OCI-LY1 (cell line): ENCODE results near the gene MYOZ3.

Source experiments
- H2AFZ ChIP-seq: fragments of 200-600 bp; sonication (generic), shearing (Covaris generic); 2 replicates; pipeline ENCODE4 v1.6.0; 2014; ENCODE audit warnings: antibody characterized with exemption, mild to moderate bottlenecking, low read length
- H3F3A ChIP-seq: fragments of 200-600 bp; sonication (generic), shearing (Covaris generic); 2 replicates; pipeline ENCODE4 v1.6.0; 2014; ENCODE audit warnings: mild to moderate bottlenecking, antibody characterized with exemption, low read length, moderate library complexity; ENCODE audit not compliant: insufficient read depth
- H3K27ac ChIP-seq: fragments of 200-600 bp; sonication (generic); 2 replicates; pipeline ENCODE4 v1.5.1; 2014; ENCODE audit warnings: low read length, mixed run types, mild to moderate bottlenecking, low read depth; ENCODE audit not compliant: poor library complexity, severe bottlenecking
- H3K27me3 ChIP-seq: fragments of 200-600 bp; sonication (generic); 2 replicates; pipeline ENCODE4 v1.6.0; 2014; ENCODE audit warnings: antibody characterized with exemption, mild to moderate bottlenecking, low read length, moderate library complexity; ENCODE audit not compliant: insufficient read depth
- H3K36me3 ChIP-seq: fragments of 200-600 bp; sonication (generic); 2 replicates; pipeline ENCODE4 v1.6.1; 2014; ENCODE audit warnings: mild to moderate bottlenecking, antibody characterized with exemption, low read length, moderate library complexity, mixed read lengths; ENCODE audit not compliant: insufficient read depth
- H3K4me1 ChIP-seq: fragments of 200-600 bp; sonication (generic); 2 replicates; pipeline ENCODE4 v1.5.1; 2014; ENCODE audit warnings: mild to moderate bottlenecking, low read length, moderate library complexity; ENCODE audit not compliant: insufficient read depth, severe bottlenecking
- H3K4me2 ChIP-seq: fragments of 200-600 bp; sonication (generic), shearing (Covaris generic); 2 replicates; pipeline ENCODE4 v1.6.1; 2014; ENCODE audit warnings: low read length
- H3K4me3 ChIP-seq: fragments of 200-600 bp; sonication (generic); 2 replicates; pipeline ENCODE4 v1.5.1; 2014; ENCODE audit warnings: low read length, low read depth, mild to moderate bottlenecking, mixed read lengths; ENCODE audit not compliant: poor library complexity, severe bottlenecking
- H3K79me2 ChIP-seq: fragments of 200-600 bp; shearing (Covaris generic); 2 replicates; pipeline ENCODE4 v1.6.1; 2016; ENCODE audit warnings: mixed run types, low read length, mixed read lengths; ENCODE audit not compliant: insufficient read depth
- H3K9ac ChIP-seq: fragments of 200-600 bp; sonication (generic), shearing (Covaris generic); 2 replicates; pipeline ENCODE4 v1.6.1; 2014; ENCODE audit warnings: mild to moderate bottlenecking, low read length, mixed read lengths
- H3K9me2 ChIP-seq: fragments of 200-600 bp; sonication (generic), shearing (Covaris generic); 2 replicates; pipeline ENCODE4 v1.6.1; 2014; ENCODE audit warnings: low read depth, mild to moderate bottlenecking, low read length, mixed read lengths
- H3K9me3 ChIP-seq: fragments of 200-600 bp; shearing (Covaris generic); 2 replicates; pipeline ENCODE4 v1.6.1; 2014; ENCODE audit warnings: low read length, mixed read lengths
- H4K20me1 ChIP-seq: fragments of 200-600 bp; sonication (generic), shearing (Covaris generic); 2 replicates; pipeline ENCODE4 v1.6.0; 2016; ENCODE audit warnings: mild to moderate bottlenecking, low read length; ENCODE audit not compliant: insufficient read depth
- EZH2 ChIP-seq: fragments of 200-600 bp; sonication (generic), shearing (Covaris generic); IDR thresholded peaks from 2 replicates; pipeline ENCODE4 v1.8.0; 2017; ENCODE audit warnings: borderline replicate concordance, mixed run types, mild to moderate bottlenecking, antibody characterized with exemption, low read length, moderate library complexity, mixed read lengths
- TF ChIP-seq, protein P1 (sequence below): fragments of 200-600 bp; sonication (generic), shearing (Covaris generic); IDR thresholded peaks from 2 replicates; pipeline ENCODE4 v1.5.1; 2017; ENCODE audit warnings: mild to moderate bottlenecking, antibody characterized with exemption, low read length, moderate library complexity, mixed read lengths

MYOZ3 gene

DNA sequence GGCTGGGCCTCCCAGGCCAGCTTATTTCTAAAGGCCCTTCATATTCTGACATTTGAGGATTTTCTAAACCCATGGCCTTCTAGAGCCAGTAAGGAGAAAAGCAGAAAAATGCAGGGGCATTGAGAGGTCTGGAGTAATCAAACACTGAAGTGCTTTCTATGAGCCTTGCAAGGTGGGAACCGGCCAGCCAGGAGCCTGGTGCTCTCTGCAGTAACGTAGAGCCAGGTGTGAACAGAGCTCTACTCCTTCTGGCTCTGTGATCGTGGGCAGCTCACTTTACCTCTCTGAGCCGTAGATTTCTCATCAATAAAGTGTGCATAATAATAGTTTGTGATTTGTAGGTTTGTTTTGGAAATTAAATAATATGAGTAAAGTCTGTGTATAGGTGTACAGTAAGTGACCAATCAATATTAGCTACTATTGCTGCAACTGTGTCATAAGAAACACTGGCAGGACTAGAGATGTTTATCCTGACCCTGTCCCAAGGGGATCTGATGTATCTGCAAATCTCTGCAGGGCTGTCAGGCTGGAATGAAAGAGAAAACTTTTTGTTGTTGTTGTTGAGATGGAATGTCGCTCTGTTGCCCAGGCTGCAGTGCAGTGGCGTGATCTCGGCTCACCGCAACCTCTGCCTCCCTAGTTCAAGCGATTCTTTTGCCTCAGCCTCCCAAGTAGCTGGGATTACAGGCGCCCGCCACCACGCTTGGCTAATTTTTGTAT is 17.9 kb upstream of the MYOZ3 start:
- no peaks in the 10 kb centered on the region for H3K79me2 ChIP-seq
- no peak overlapping the region for H3K4me3 ChIP-seq
- no peak overlapping the region for H3K9ac ChIP-seq
- H2AFZ ChIP-seq, result no peak overlapping the region
- no peak overlapping the region for H3K4me2 ChIP-seq
- no peaks in the 10 kb centered on the region for H3K9me2 ChIP-seq
- H3K27ac ChIP-seq, result no peak overlapping the region
- no peaks in the 10 kb centered on the region for H3F3A ChIP-seq
- H3K4me1 ChIP-seq, result no peaks in the 10 kb centered on the region
- no peaks in the 10 kb centered on the region for H3K36me3 ChIP-seq
- 0 out of 2 replicates have a peak, but pooled peaks cover 5% of the 10 kb centered on the region for H3K27me3 ChIP-seq
- TF ChIP-seq, protein P1, sequence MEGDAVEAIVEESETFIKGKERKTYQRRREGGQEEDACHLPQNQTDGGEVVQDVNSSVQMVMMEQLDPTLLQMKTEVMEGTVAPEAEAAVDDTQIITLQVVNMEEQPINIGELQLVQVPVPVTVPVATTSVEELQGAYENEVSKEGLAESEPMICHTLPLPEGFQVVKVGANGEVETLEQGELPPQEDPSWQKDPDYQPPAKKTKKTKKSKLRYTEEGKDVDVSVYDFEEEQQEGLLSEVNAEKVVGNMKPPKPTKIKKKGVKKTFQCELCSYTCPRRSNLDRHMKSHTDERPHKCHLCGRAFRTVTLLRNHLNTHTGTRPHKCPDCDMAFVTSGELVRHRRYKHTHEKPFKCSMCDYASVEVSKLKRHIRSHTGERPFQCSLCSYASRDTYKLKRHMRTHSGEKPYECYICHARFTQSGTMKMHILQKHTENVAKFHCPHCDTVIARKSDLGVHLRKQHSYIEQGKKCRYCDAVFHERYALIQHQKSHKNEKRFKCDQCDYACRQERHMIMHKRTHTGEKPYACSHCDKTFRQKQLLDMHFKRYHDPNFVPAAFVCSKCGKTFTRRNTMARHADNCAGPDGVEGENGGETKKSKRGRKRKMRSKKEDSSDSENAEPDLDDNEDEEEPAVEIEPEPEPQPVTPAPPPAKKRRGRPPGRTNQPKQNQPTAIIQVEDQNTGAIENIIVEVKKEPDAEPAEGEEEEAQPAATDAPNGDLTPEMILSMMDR, result no peak
- no peak for TF ChIP-seq EZH2
- H3K9me3 ChIP-seq, result no peaks in the 10 kb centered on the region
- no peaks in the 10 kb centered on the region for H4K20me1 ChIP-seq

DNA sequence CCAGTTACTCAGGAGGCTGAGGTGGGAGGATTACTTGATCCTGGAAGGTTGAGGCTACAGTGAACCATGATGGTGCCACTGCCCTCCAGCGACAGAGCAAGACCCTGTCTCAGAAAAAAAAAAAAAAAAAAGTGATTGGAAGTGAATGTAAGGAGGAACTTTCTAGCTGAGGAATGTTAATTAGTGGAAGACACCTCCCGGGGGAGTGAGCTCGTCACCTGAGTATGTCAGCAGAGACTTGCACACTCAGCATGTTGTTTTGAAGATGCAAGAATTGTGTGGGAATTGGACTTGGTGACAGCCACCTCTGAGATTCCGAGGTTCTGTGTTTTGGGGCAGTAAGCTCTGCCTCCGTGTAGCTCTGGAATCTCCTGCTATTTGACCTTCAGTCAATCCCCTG is 17.0 kb upstream of the MYOZ3 start:
- Histone ChIP-seq H2AFZ (no peak overlapping the region), H3F3A (no peaks in the 10 kb centered on the region), H4K20me1 (no peaks in the 10 kb centered on the region), H3K27ac (no peak overlapping the region), H3K4me3 (no peak overlapping the region), H3K9ac (no peak overlapping the region), H3K36me3 (no peaks in the 10 kb centered on the region), H3K27me3 (0 out of 2 replicates have a peak, but pooled peaks cover 5% of the 10 kb centered on the region), H3K79me2 (no peaks in the 10 kb centered on the region), H3K9me3 (no peaks in the 10 kb centered on the region), H3K4me2 (no peak overlapping the region), H3K9me2 (no peaks in the 10 kb centered on the region), H3K4me1 (no peaks in the 10 kb centered on the region)
- TF ChIP-seq, protein P1, result no peak
- no peak for TF ChIP-seq EZH2

DNA sequence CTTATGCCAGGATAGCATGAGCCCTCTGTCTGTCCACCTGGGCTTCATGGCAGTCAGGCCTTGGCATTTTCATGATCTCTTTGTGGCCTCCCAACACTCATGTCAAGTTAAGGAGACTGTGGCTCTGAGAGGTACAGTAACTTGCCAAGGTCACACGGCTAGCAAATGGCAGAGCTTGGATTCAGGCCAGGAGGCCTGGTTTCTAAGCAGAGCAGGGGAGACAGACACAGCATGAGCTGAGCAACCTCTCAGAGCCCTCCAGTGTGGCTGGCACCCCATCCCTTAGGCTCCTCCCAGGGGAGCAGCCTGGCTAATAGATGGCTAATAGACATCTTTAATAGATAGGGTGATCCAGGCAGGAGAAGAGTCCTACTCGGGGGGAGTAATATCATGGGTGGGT is 16.5 kb upstream of the MYOZ3 start:
- Histone ChIP-seq H3K9ac (no peak overlapping the region), H3K4me3 (no peak overlapping the region), H3K36me3 (no peaks in the 10 kb centered on the region), H3K79me2 (no peaks in the 10 kb centered on the region), H3K27ac (no peak overlapping the region), H3K4me2 (no peak overlapping the region), H4K20me1 (no peaks in the 10 kb centered on the region), H2AFZ (no peak overlapping the region), H3K9me3 (no peaks in the 10 kb centered on the region), H3K27me3 (0 out of 2 replicates have a peak, but pooled peaks cover 5% of the 10 kb centered on the region), H3K9me2 (no peaks in the 10 kb centered on the region), H3K4me1 (no peaks in the 10 kb centered on the region), H3F3A (no peaks in the 10 kb centered on the region)
- TF ChIP-seq, protein P1, result no peak
- no peak for TF ChIP-seq EZH2
